ENCODE measurements around the gene SETD3.

Gene SETD3

DNA sequence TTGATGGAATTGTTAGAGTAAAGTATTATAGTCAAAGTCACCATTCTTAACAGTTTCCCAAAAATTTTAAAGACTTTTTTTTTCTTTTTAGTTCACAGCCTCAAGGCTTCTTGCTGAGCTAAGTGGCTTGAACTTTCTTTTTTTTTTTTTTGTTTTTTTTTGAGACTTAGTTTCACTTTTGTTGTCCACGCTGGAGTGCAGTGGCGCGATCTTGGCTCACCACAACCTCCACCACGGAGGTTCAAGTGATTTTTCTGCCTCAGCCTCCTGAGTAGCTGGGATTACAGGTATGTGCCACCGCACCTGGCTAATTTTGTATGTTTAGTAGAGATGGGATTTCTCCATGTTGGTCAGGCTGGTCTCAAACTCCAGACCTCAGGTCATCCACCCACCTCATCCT, 92.8 kb downstream of the SETD3 start:
- DNase-seq: no peak

DNA sequence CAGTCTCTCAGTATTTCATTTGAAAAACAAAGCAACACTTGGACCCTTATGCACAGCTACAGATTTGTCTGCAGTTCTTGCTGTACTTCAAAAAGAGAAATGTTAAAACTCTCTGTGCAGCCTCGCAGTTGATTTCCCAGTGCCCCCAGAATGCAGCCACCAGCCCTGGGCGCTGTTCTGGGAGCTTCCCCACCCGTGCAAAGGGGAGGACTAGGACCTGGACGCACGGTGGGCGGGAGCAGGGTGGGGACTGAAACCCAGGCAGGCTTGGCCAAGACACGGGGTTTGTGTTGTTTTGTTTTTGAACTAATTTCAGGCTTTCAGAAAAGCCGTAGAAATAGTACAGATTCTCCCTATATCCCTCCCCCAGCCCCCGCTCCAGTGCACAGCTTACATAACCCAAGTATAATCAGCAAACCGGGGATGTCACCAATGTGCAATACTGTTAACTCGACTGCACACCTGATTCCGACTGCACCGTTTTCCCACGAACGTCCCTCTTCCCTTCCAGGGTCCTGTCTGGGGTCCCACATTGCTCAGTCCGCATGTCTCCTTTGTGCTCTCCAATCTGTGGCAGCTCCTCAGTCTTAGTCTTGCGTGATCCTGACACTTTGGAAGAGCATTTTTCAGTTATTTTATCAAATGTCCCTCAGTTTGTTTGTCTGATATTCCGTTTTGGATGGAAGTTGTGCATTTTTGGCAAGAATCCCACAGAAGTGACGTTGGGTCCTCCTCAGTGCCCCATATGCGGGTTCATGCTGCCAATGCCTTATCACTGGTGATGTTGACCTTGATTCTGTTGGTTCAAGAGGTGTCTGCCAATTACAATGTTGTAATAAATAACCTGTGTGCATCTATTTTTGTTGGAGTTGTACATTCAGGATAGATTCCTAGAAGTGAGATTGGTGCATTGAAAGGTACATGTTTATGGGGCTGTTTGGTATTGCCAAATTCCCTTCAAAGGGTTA, 95.9 kb downstream of the SETD3 start:
- DNase-seq: no peak

DNA sequence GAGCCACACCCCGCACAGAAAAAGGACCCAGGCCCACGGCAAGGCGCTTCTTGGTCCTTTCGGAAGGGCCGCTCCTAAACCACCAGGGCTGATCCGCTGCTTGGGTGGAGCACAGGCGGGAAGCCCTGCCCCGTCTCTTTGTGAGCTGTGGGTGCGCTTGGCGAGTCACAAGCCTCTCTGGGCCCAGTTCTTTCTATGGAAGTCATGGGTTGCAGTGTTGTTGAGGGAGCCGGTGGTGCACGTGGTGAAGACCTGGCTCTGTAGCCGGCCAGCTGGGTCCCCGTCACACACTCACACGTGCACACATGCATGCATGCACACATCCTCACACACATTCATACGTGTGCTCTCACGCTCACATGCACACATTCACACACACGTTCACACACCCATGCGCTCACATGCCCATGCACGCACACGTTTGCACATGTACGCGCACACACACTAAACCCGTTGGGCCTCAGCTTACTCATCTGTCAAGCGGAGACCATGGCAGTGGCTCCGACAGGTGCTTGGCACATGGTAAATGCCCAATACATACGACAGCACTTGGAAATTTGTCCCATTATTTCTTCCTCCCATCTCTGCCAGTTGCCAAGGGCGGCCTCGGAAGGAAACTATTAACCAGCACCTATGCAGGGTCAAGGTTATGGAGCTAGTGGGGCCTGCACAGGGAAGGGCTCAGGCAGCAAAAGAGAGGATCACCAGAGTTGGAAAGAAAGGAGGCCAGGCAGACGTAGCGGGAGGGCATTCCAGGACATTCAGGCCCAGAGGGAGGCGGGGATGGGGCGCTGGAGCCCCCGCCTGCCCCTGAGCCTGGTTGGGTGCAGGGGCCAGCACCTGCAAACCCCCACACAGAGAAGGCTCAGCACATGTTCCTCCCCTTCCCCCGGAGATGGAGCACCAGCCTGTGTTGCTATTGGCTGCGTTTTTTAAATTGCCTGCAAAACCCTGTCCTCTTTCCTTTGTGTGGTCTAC, 96.9 kb downstream of the SETD3 start:
- DNase-seq: no peak

DNA sequence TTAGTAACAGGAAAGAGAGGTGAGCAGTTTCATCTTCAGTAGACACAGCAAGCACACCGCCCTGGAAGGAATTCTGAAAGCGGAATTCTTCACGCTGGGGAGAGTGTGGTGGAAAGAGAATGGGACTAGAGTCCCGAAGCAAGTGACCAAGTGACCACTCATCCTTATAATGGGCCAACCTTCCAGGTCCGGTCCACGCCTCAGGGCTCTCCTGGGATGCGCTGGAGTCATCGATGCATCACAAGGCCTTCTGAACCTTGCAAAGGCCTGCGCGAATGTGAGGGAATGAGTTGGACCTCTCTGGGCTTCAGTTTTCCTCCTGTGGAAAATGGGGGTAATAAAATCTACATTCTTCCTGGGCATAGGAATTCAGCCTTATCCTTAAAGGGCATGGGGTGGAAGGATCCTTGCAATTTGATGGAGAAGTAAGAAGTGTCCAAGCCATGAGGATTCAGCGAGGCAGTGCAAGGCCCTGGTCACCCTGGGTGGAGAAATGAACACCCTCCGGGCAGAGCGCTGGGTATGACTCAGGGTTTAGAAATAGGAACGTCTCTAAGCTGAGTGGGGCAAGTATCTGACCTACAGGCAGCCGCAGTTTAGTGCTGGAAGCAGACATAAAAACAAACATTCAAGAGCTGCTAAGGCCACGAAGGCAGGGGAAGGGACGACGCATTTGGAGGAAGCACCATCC, 97.7 kb downstream of the SETD3 start:
- no peak for DNase-seq

DNA sequence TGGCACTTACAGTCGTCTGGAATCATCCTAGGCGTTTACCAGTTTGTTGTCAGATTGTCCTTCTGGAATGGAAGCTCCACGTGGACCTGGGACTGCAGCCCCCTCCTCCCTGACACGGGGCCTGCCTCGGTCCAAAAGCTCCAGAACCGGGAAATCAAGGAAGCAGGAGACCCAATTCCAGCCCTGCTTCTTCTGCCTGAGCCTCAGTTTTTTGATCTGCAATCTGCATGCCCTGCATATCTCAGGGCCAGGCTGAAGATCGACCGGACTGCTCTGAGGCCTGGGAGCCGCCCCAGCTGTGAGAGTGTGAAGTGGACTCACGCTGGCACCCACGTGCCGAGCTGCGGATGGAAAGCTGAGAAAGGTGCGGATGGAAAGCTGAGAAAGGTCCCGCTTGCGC, 98.6 kb downstream of the SETD3 start:
- no peak for DNase-seq

DNA sequence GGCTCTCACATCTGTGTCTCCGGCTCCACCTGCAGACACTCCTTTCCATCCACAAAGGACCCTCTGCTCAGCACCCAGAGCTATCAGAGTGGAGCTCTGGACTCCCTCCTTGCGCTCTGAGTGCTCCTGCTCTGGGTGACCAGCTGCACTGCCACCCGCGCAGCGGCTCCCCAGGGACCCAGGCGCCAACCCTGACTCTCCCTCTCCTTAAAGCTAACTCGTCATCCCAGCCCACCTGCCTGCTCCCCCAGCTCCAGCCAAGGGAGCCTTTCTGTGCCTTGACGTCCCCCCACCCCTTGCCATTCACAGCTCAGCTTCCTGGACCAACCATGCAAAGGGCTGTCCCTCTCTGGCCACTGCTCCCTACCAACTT, 99.0 kb downstream of the SETD3 start:
- no peak for DNase-seq

DNA sequence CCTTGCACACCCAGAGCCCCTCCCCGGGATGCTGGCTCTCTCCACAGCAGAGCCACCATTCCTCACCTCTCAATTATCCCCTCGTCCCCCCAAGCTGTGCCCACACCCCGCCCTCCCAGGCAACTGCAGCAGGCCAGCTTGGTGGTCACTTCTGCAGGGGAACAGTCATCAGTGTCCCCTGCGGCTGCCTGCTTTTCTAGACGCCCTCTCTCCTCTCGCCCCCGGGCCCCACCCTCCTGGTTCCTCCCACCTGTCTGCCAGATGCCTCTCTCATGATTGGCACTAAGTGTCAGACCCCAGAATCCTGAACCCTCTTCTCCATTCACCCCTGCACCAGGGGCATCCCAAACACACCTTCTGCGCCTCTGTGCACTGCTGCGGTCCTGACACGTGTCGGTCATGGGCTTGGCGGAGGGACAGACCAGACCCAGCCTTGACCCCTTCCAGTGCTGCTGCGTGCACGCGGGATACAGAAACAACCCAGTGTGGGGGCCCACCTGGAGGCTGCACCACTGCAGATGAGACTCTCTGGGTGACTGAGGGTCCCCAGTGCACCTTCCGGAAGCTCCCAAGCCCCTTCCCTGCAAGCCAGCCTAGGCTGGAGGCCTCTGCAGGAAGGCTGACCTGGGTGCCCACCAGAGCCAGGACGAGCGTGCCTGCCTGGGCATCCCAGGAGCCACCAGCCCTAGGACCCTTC, 99.5 kb downstream of the SETD3 start:
- no peak for DNase-seq

DNA sequence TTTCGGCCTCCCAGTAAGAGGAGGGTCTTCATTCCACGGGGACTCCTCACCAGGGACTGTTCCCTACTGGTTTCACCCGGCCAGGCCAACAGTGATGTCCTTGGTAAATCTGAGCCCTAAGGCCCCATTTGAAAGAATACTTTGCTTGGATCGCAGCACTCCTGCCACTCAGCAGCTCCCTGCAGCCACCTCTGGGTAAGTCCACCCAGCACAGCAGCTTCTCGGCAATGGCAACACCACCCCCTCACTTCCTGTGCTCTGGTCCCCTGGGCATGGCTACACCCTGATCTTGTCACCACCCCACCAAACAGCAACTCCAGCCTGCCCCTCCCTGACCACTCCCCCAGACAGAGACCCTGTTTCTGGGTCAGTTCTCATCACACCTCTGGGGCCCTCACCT, 100.3 kb downstream of the SETD3 start:
- no peak for DNase-seq

DNA sequence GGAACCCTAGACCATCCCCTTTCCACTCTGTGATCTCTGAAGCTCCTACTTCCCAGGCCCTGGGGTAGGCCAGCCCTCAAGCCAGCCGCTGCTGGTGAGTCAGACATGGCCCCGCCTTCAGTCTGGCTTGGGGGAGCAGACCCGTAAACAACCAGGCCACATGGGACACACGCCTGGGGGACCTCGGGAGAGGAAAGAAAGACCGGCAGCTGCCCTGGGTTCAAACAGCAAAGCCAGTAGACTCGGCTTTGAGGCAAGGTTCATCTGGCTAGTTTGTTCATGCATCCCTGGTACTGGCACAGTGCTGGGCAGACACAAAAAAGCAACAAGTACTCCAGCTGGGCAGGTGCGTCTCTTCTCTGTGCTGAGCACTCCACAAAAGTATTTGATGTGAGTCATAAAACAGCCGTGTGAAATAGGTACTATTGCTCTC, 101.9 kb downstream of the SETD3 start:
- DNase-seq: no peak

DNA sequence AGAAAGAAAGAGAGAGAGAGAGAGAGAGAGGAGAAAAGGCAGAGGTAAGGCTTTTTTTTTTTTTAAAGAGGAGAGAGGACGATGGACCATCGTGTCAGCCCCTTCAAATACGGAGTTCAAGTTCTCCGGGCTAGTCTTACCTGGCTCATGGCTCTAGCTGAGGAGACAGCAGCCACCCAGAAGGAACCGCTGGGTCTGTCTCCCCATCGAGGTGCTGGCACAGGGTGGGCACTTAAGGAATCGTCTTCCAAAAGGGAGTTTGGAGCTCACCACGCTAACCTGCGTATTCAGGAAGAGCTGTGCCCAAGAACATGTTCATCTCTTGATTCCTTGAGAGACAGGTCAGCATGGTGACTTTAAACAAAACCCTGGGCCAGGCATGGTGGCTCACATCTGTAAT, 102.7 kb downstream of the SETD3 start:
- no peak for DNase-seq

DNA sequence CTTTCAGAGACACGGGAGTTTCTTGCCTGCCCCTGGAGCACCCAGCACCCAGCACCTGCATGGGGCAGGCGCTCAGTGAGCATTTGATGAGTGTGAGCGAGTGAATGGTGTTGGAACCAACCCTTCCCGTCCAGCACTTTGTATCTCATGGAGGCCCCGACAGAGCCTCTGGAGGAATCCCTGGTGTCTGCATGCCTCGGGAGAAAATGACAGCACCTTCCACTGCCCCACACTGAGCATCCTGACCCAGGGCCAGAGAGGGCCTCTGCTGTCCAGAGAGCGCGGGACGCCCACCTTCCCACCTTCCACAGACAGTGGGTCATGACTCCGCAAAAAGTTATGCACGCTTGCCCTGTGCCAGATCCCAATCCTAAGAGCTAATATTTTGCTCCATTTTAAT, 105.7 kb downstream of the SETD3 start:
- DNase-seq: no peak

DNA sequence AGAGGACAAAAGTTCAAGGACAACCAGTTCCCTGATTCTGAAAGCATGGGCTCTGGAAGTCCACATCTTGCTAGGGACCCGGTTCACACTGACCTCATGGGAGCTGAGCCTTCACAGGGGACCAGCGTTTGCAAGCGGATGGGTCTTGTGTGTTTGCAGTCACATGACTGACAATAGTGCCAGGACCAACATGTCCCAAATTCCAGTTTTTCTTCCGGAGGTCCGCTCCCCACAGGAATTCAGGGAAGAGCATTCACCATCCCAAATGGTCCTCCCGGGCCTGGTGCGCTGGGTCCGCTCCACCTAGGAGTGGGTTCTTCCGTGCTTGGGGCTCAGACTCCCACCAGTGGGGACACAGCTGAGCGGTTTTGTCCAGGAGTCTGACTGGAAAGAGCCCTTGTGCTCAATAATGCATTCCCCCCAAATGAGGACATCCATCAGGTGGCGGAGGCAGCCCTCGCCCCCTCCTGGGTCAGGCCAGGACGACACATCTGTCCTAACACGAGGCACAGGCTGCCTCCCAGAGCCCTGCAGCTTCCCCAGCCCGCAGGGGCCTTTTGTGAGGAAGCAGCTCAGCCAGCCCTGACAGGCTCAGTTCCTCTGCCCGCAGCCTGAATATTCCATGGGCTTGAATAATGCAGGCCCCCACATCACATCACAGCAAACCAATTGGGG, 116.9 kb downstream of the SETD3 start:
- no peak for DNase-seq

DNA sequence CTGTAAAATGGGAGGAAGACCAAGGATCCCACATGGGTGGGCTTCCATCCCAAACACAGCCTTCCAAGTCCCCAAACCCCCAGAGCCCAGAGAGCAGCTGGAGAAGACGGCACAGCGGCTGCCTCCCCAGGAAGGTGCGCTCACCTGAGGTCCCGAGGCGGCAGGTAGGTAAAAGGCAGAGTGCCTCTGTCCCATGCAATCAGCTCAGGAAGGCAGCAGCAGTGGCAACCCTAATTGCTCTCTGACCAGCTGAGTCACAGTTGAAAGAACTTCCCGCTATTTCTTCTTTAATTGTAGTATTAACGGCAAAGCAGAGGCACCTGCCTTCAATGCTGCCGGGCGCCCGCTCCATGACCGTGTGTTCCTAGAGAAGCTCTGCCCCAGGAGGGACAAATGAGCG, 117.6 kb downstream of the SETD3 start:
- no peak for DNase-seq

DNA sequence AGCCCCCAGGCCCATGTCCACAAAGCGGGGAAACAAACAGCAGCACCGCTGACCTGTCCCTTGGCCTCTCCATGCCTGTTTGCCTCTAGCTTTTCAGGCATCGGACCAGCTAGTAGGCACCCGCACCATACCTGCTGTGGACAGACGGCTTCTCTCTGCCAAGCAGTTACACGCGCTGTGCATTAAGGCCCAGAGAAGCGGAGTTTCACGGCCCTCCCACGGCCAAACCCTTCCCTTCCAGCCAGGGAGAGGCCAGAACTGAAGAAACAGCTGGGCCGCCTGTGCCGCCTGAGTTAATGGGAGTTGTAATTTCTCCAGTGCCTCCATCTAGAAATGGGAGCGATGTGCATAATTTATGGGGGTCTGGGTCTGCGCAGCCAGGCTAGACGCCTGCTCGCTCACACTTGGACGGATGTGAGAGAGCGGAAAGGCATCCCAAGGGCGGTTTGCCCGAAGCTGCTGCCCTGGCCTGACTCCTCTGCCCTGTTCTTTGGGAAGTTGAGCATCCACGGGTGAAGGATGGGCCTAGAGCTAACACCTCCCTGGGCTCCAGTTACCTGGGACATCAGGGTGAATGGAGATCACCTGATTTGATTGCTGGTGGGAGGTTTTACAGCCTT, 119.0 kb downstream of the SETD3 start:
- DNase-seq: no peak

DNA sequence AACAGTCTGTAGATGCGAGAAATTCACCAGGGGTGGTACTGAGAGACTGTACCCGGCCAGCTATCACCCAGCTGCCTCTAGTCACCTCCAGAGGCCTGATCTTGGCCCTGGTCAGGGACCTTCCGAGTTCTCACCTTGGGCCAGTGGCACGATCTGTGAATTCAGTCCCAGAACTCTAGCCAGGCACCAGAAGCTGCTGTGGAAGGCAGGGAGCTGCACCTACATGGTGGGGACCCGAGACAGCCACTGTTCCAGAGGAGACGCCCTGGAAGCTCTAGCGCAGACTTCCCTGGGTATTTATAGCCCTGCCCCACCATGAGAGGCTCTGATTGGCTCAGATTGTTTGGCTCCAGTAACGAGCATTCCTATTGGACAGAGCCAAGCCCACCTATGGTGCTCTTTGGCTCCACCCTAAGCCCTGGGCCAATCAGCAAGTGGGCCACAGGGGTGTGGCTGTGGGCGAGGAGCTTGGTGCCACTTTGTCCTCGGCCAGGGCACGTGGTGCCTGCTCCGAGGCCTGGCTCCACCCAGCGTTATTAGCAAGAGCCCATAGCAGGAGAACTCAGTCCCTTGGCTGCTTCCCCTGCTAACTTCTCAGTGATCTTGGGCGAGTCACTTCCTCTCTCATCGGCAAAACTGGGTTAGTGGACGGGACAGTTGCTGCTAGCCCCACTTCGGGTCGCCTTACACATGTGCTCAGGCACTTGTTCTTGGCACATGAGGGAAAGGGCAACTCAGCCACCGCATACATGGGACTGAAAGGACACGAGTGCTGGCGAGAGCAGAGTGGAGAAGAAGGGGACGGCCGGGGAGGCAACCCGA, 119.7 kb downstream of the SETD3 start:
- no peak for DNase-seq

DNA sequence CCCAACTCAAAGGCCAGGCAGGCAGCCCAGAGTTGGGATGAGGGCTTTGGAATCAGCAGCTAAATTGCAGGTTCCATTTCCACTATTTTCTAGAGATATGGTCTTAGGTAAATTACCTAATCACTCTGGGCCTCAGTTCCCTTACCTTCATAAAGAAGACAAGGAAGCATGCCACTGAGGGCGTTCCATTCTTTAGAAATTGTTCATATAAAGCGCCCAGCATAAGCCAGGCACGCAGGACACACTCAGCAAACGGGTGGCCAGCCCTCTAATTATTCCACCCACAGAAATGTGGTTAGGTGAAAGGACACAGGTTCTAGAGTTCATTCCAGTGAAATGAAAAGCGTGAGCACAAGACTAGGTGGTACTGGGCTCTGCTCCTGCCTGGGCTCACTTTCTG, 120.8 kb downstream of the SETD3 start:
- no peak for DNase-seq

DNA sequence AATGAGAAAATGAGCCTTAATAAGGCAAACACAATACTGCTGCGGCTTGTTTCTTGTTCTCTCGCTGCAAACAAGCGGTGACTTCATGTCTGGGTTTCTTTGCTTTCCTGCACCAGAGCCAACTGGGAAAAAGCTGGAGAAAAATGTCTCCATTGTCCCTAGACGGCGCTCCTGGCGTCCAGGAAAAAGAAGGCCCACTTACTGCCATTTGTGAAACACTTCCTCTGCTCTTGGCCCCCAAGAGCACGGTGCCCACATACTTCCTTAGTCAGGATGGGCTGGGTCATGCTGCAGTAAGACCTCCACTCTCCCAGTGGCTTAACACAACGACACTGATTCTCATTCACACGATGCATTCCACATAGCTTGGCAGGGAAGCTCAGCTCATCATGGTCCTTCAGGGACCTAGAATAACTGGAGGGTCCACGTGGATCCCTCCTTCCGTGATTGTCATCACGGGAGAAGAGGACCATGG, 122.7 kb downstream of the SETD3 start:
- no peak for DNase-seq

DNA sequence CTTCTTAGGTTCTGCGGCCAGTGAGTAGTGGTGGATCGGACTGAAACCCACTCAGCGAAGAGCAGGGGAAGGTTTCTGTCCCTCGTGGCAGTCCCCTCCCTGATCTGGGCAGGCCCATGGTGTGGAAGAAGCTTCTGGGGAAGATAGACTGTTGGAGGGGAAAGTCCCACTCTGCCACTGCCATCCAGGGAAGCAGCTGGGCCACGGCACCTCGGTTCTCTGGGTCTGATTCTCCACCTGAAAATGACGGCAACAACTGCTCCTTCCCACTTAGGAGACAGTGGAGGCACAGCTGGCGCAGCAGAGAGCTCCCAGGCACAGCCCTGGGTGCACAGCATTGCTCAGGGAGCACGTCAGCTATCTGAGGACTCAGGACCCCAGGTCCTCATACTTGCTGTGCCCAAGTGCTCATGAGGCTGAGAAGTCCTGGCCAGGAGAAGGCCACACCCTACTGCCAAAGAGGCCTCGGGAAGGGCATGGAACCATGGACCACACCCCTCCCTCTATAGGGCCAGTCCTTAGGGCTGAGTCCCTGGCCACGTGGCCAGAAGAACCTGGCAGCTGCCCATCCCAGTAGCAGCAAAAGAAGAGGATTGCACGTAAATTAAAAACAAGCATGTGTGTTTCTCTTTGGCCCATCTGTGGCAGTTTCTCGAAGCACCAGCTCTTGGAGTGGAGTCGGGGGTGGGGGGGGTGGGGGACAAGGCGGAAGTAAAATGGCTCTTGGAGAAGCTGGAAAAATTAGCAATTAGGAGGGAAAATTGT, 123.3 kb downstream of the SETD3 start:
- DNase-seq: no peak

DNA sequence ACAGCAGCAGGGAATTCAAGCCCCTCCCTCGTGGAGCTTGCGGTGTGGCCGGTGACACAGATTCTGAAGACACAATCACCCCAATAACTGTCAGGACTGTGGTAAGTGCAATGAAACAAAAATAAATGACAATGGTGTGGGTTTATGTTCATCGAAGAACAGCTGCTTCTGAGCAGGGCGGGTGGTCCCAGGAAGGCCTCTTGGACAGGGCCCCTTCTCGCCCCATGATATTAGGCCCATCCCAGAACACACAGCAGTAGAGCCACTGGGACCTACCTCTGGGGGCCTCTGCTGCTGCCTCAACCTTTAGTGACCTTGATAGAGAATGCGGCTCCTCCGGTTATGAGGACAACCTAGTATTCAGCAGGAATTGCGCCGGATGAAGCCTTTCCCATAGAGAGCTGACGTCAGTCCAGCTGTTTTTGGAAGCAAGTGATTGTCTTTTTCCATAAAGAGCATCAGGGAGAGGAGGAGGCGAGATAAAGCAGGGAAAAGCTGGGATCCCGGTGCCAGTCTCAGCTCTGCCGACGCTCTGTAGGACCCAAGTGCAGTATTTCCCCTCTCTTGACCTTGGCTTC, 124.5 kb downstream of the SETD3 start:
- DNase-seq: no peak
